CD8-positive, alpha-beta memory T cell (primary cell): ENCODE measurements around the gene KIF24. TPM values are rescaled to one million over a fixed set of nuclear protein-coding genes. Genes with fewer than 3 reads are reported as not detected.
"Not testable (repeated sequence)": the region's sequence is repeated elsewhere in the genome, so short reads cannot be mapped to it uniquely, and the experiment has no call there.

ENCODE experiments used
- CTCF ChIA-PET: fragments of 350-600 bp; sonication (Branson Sonifier 250); formaldehyde crosslinking; loops from one replicate; lab custom pipeline; 2021; ENCODE audit warnings: antibody characterized with exemption; lab: Charles Lee
- POLR2A ChIA-PET: fragments of 350-600 bp; sonication (Branson Sonifier 250); formaldehyde crosslinking; loops from one replicate; lab custom pipeline; 2021; ENCODE audit warnings: antibody characterized with exemption; lab: Charles Lee
- DNase-seq, 5 donors: peaks; one replicate each; pipeline versions ENCODE4 v3.0.0 to v3.0.0-alpha.2; 2020 to 2022; ENCODE audit warnings: mixed read lengths in 1 of 5
- H3K27ac ChIP-seq: one replicate; pipeline ENCODE4 v1.7.0; 2013; ENCODE audit warnings: low read depth, mild to moderate bottlenecking, low read length, moderate library complexity
- H3K27me3 ChIP-seq: 2 replicates; pipeline ENCODE4 v1.7.0; 2013; ENCODE audit warnings: low read length, mild to moderate bottlenecking; ENCODE audit not compliant: insufficient read depth, poor library complexity, severe bottlenecking
- H3K36me3 ChIP-seq: 2 replicates; pipeline ENCODE4 v1.7.0; 2013; ENCODE audit warnings: mild to moderate bottlenecking, low read length, moderate library complexity; ENCODE audit not compliant: insufficient read depth
- H3K4me1 ChIP-seq: 2 replicates; pipeline ENCODE4 v1.7.0; 2013; ENCODE audit warnings: mild to moderate bottlenecking, low read length, moderate library complexity; ENCODE audit not compliant: insufficient read depth
- H3K4me3 ChIP-seq: 2 replicates; pipeline ENCODE4 v1.7.0; 2013; ENCODE audit warnings: mild to moderate bottlenecking, low read length
- H3K9me3 ChIP-seq: 2 replicates; pipeline ENCODE4 v1.7.0; 2013; ENCODE audit warnings: mild to moderate bottlenecking, low read length
- H3K27ac Mint-ChIP-seq, 8 donors: one replicate each; pipeline ENCODE4 v1.8.0; 2020 to 2021; ENCODE audit warnings: mixed read lengths in 8 of 8, mild to moderate bottlenecking in 6 of 8, inconsistent platforms in 3 of 8, moderate library complexity in 3 of 8
- H3K27me3 Mint-ChIP-seq, 2 donors: one replicate each; pipeline ENCODE4 v1.8.0; 2020 to 2021; ENCODE audit warnings: mixed read lengths in 2 of 2, mild to moderate bottlenecking in 1 of 2, moderate library complexity in 1 of 2
- H3K36me3 Mint-ChIP-seq, 3 donors: one replicate each; pipeline ENCODE4 v1.8.0; 2020 to 2021; ENCODE audit warnings: mixed read lengths in 3 of 3, inconsistent platforms in 1 of 3, mild to moderate bottlenecking in 1 of 3
- H3K4me1 Mint-ChIP-seq, 3 donors: one replicate each; pipeline ENCODE4 v1.8.0; 2020 to 2021; ENCODE audit warnings: mixed read lengths in 3 of 3, inconsistent platforms in 1 of 3, mild to moderate bottlenecking in 1 of 3
- H3K4me3 Mint-ChIP-seq, 7 donors: one replicate each; pipeline ENCODE4 v1.8.0; 2020 to 2021; ENCODE audit warnings: mixed read lengths in 7 of 7, mild to moderate bottlenecking in 6 of 7, moderate library complexity in 4 of 7, inconsistent platforms in 2 of 7
- H3K9me3 Mint-ChIP-seq, 5 donors: one replicate each; pipeline ENCODE4 v1.8.0; 2020 to 2022; ENCODE audit warnings: mixed read lengths in 5 of 5, mild to moderate bottlenecking in 3 of 5, moderate library complexity in 2 of 5, inconsistent platforms in 1 of 5
- polyA plus RNA-seq: library from polyadenylated mRNA; unstranded; fragments of 300-500 nt; fragmentation: Illumina TruSeq; gene quantifications from one replicate; pipeline ENCODE4 v1.2.3, GENCODE V29; 2021
- total RNA-seq, 2 experiments: library from RNA; stranded (reverse); gene quantifications; one replicate each; pipeline ENCODE4 v1.2.3, GENCODE V29; 2021

KIF24 gene
- total and polyA plus RNA-seq, 3 experiments from 2014 or later = 6.0 to 6.7 TPM; not detected in 1

DNA sequence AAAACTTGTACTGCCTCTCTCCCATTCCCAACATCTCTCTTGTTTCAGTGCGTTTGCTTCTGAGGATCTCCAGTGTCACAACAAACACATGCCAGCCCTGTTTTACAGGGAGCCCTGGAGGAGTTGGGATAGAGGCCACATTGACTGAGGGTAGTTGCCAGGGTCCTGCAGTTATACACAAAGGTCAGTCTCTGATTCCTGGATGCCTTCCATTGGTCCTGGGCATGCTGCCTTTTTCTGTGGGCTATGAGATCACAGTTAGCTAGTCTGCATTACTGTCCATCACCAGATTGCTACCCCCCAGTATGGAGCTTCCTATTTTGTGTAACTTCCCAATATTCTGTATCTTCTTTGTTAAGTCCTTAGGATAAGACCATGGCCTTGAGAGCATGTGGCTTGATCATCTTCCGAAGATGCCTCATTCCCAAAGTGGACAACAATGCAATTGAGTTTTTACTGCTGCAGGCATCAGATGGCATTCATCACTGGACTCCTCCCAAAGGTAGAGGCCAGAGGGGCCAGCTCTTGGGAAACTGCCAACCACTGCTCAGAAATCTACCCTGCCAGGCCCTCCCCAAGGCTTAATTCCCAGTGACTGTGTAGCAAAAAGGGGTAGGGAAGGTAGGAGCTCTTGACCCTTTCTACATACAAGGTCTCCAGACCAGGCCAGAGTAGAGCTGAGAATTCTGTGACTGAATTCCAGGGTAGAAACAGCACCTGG is 9.8 kb upstream of the KIF24 start:
- Mint-ChIP-seq H3K4me1 (peaks cover 0 to 11% (median 0%) of the 10 kb centered on the region in 3 donors), H3K36me3 (peaks cover 0 to 67% (median 7%) of the 10 kb centered on the region in 3 donors), H3K27me3 (no peaks in the 10 kb centered on the region), H3K27ac (no peak overlapping the region), H3K4me3 (no peak overlapping the region), H3K9me3 (no peaks in the 10 kb centered on the region)
- H3K27ac ChIP-seq = no peak overlapping the region
- H3K9me3 ChIP-seq = no peaks in the 10 kb centered on the region
- no peaks in the 10 kb centered on the region for H3K27me3 ChIP-seq
- H3K4me3 ChIP-seq = no peak overlapping the region
- DNase-seq = no peak
- ChIA-PET CTCF (no interaction called here), POLR2A (interaction anchor here (0.6 kb wide), 1 partner anchor 157 kb away, joined by 3 read pairs; no protein-coding TSS in a partner anchor)
- H3K36me3 ChIP-seq = peaks cover 24% of the 10 kb centered on the region
- no peaks in the 10 kb centered on the region for H3K4me1 ChIP-seq

GRCh38 chr9:34338079-34338478 is 9.0 kb upstream of the KIF24 start:
- H3K27ac ChIP-seq, H3K27me3 ChIP-seq, DNase-seq, H3K4me1 ChIP-seq, H3K9me3 Mint-ChIP-seq, H3K27me3 Mint-ChIP-seq, H3K27ac Mint-ChIP-seq, H3K9me3 ChIP-seq, H3K4me3 Mint-ChIP-seq, H3K4me3 ChIP-seq: not testable (repeated sequence)
- Mint-ChIP-seq H3K36me3 (peaks cover 0 to 59% (median 7%) of the 10 kb centered on the region in 3 donors), H3K4me1 (peaks cover 0 to 11% (median 0%) of the 10 kb centered on the region in 3 donors)
- ChIA-PET POLR2A (interaction anchor here (0.6 kb wide), 1 partner anchor 156 kb away, joined by 3 read pairs; no protein-coding TSS in a partner anchor), CTCF (interaction anchor here (0.6 kb wide), 1 partner anchor 305 kb away, joined by 3 read pairs; no protein-coding TSS in a partner anchor)
- peaks cover 24% of the 10 kb centered on the region for H3K36me3 ChIP-seq

- Histone ChIP-seq H3K4me3 (no peak overlapping the region), H3K9me3 (no peaks in the 10 kb centered on the region), H3K36me3 (peaks cover 23% of the 10 kb centered on the region), H3K27ac (no peak overlapping the region), H3K27me3 (no peaks in the 10 kb centered on the region), H3K4me1 (no peaks in the 10 kb centered on the region)
- ChIA-PET POLR2A (no interaction called here), CTCF (interaction anchor here (0.6 kb wide), 1 partner anchor 304 kb away, joined by 3 read pairs; no protein-coding TSS in a partner anchor)
- no peak overlapping the region for H3K4me3 Mint-ChIP-seq
- no peaks in the 10 kb centered on the region for H3K27me3 Mint-ChIP-seq
- no peaks in the 10 kb centered on the region for H3K9me3 Mint-ChIP-seq
- no peak for DNase-seq
- no peak overlapping the region for H3K27ac Mint-ChIP-seq
- H3K36me3 Mint-ChIP-seq = peaks cover 0 to 54% (median 7%) of the 10 kb centered on the region in 3 donors
- peaks cover 3 to 16% (median 5%) of the 10 kb centered on the region in 3 donors for H3K4me1 Mint-ChIP-seq
Observed at GRCh38 chr9:34337403-34337802, 8.3 kb upstream of the KIF24 start.

GRCh38 chr9:34335376-34335775 is 6.3 kb upstream of the KIF24 start:
- Mint-ChIP-seq H3K9me3 (no peaks in the 10 kb centered on the region), H3K4me1 (peaks cover 10 to 27% (median 19%) of the 10 kb centered on the region in 3 donors), H3K27me3 (no peaks in the 10 kb centered on the region), H3K36me3 (peaks cover 0 to 36% (median 4%) of the 10 kb centered on the region in 3 donors), H3K4me3 (no peak overlapping the region), H3K27ac (peak overlapping the region in 2 of 8 donors; percentile 3 to 78)
- ChIA-PET POLR2A (no interaction called here), CTCF (interaction anchor here (6.3 kb wide), 1 partner anchor 41 kb away, joined by 73 read pairs; the partner anchor contains the start of gene MYORG)
- H3K4me1 ChIP-seq = peaks cover 2% of the 10 kb centered on the region
- H3K9me3 ChIP-seq = no peaks in the 10 kb centered on the region
- no peak overlapping the region for H3K27ac ChIP-seq
- H3K27me3 ChIP-seq = no peaks in the 10 kb centered on the region
- DNase-seq = no peak
- no peak overlapping the region for H3K4me3 ChIP-seq
- H3K36me3 ChIP-seq = peaks cover 15% of the 10 kb centered on the region

- peaks cover 0 to 31% (median 1%) of the 10 kb centered on the region in 3 donors for H3K36me3 Mint-ChIP-seq
- no peak overlapping the region for H3K4me3 Mint-ChIP-seq
- CTCF ChIA-PET = interaction anchor here (1.1 to 6.3 kb wide), 2 partner anchors 42 to 69 kb away, joined by 3 to 73 read pairs; partner anchors contain the start of gene MYORG
Observed at GRCh38 chr9:34334916-34335315, 5.8 kb upstream of the KIF24 start.

GRCh38 chr9:34334337-34334824 is 5.3 kb upstream of the KIF24 start:
- Histone ChIP-seq H3K27me3 (no peaks in the 10 kb centered on the region), H3K4me1 (peaks cover 4% of the 10 kb centered on the region), H3K27ac (no peak overlapping the region), H3K4me3 (no peak overlapping the region), H3K36me3 (peaks cover 10% of the 10 kb centered on the region), H3K9me3 (no peaks in the 10 kb centered on the region)
- no peak for DNase-seq
- H3K27ac Mint-ChIP-seq = peak overlapping the region in 2 of 8 donors; percentile 17 to 85
- ChIA-PET CTCF (interaction anchor here (1.1 to 6.3 kb wide), 3 partner anchors 42 to 166 kb away, joined by 3 to 73 read pairs (median 6); partner anchors contain the start of gene MYORG), POLR2A (no interaction called here)
- H3K4me1 Mint-ChIP-seq = peaks cover 17 to 36% (median 26%) of the 10 kb centered on the region in 3 donors
- no peaks in the 10 kb centered on the region for H3K9me3 Mint-ChIP-seq
- no peak overlapping the region for H3K4me3 Mint-ChIP-seq
- no peaks in the 10 kb centered on the region for H3K27me3 Mint-ChIP-seq
- peaks cover 0 to 34% (median 1%) of the 10 kb centered on the region in 3 donors for H3K36me3 Mint-ChIP-seq

More at GRCh38 chr9:34334916-34335315, 5.8 kb upstream of the KIF24 start:
- Histone ChIP-seq H3K36me3 (peaks cover 15% of the 10 kb centered on the region), H3K4me1 (peaks cover 4% of the 10 kb centered on the region), H3K4me3 (no peak overlapping the region), H3K27me3 (no peaks in the 10 kb centered on the region), H3K27ac (no peak overlapping the region), H3K9me3 (no peaks in the 10 kb centered on the region)
- H3K27ac Mint-ChIP-seq = peak overlapping the region in 3 of 8 donors; percentile 17 to 85 (median 35)
- POLR2A ChIA-PET = no interaction called here
- no peak for DNase-seq
- peaks cover 14 to 32% (median 23%) of the 10 kb centered on the region in 3 donors for H3K4me1 Mint-ChIP-seq
- no peaks in the 10 kb centered on the region for H3K27me3 Mint-ChIP-seq
- H3K9me3 Mint-ChIP-seq = no peaks in the 10 kb centered on the region

GRCh38 chr9:34333836-34334235 is 4.8 kb upstream of the KIF24 start:
- DNase-seq = no peak
- Mint-ChIP-seq H3K27me3 (no peaks in the 10 kb centered on the region), H3K27ac (no peak overlapping the region), H3K36me3 (peaks cover 0 to 32% (median 1%) of the 10 kb centered on the region in 3 donors), H3K4me1 (peaks cover 19 to 42% (median 26%) of the 10 kb centered on the region in 3 donors), H3K4me3 (no peak overlapping the region), H3K9me3 (no peaks in the 10 kb centered on the region)
- ChIA-PET POLR2A (no interaction called here), CTCF (interaction anchor here (1.1 to 6.3 kb wide), 4 partner anchors 14 to 166 kb away, joined by 3 to 73 read pairs (median 4); partner anchors contain the start of gene MYORG)
- Histone ChIP-seq H3K4me3 (no peak overlapping the region), H3K36me3 (peaks cover 5% of the 10 kb centered on the region), H3K27ac (no peak overlapping the region), H3K27me3 (no peaks in the 10 kb centered on the region), H3K9me3 (no peaks in the 10 kb centered on the region), H3K4me1 (peaks cover 4% of the 10 kb centered on the region)
